Sigmoid colon (tissue), 7 donors: ENCODE data around the gene APCDD1. TPM values are rescaled to one million over a fixed set of nuclear protein-coding genes. Genes with fewer than 3 reads are reported as not detected.

Experiments used
- DNase-seq: peaks from one replicate; pipeline ENCODE4 v3.0.0-alpha.2; 2019
- H3K27ac ChIP-seq, 4 donors: fragments of 200-600 bp; sonication (generic); one replicate each; pipeline ENCODE4 v1.5.1; 2016 to 2019; ENCODE audit warnings: mild to moderate bottlenecking in 1 of 4
- H3K27me3 ChIP-seq, 3 donors: fragments of 200-600 bp; sonication (generic); one replicate each; pipeline ENCODE4 v1.5.1; 2019; ENCODE audit warnings: mild to moderate bottlenecking in 1 of 3
- H3K36me3 ChIP-seq, 4 donors: fragments of 200-600 bp; sonication (generic); one replicate each; pipeline ENCODE4 v1.5.1; 2016 to 2019
- H3K4me1 ChIP-seq, 4 donors: fragments of 200-600 bp; sonication (generic); one replicate each; pipeline ENCODE4 v1.5.1; 2017 to 2019
- H3K4me3 ChIP-seq, 4 donors: fragments of 200-600 bp; sonication (generic); one replicate each; pipeline ENCODE4 v1.5.1; 2017 to 2019; ENCODE audit warnings: mild to moderate bottlenecking in 2 of 4, moderate library complexity in 1 of 4
- H3K9me3 ChIP-seq, 4 donors: fragments of 200-600 bp in 3 of 4; sonication (generic) in 3 of 4; one replicate each; pipeline versions ENCODE4 v1.5.1 to v1.6.1; 2013 to 2019
- EP300 ChIP-seq, 4 donors: sonication (generic); formaldehyde crosslinking; IDR thresholded peaks; one replicate each; pipeline ENCODE4 v1.6.1; 2017; ENCODE audit warnings: antibody characterized with exemption in 4 of 4
- POLR2A ChIP-seq, 2 donors: fragments of 450-650 bp; IDR thresholded peaks; one replicate each; pipeline ENCODE4 v1.6.1; 2016; ENCODE audit warnings: antibody characterized with exemption in 2 of 2, mild to moderate bottlenecking in 2 of 2, moderate library complexity in 2 of 2
- POLR2AphosphoS5 ChIP-seq, 4 donors: sonication (generic); formaldehyde crosslinking; IDR thresholded peaks; one replicate each; pipeline ENCODE4 v1.6.1; 2017; ENCODE audit warnings: antibody characterized with exemption in 4 of 4
- WGBS, 2 donors: extraction: QIAGEN DNeasy Blood & Tissue Kit; methylation state at CpG; one replicate each; pipeline ENCODE4 v1.1.7; 2013; 5-methylcytosine and 5-hydroxymethylcytosine counted together
- intact Hi-C: fragments of 100-400 bp; cut with DNase I; formaldehyde crosslinking; loops from one replicate; pipeline ENCODE4 v1.15.1; 2023
- polyA plus RNA-seq, 3 donors: library from polyadenylated mRNA; stranded (reverse); fragments of 200-250 nt; gene quantifications; one replicate each; pipeline ENCODE4 v1.2.3, GENCODE V29; 2013
- total RNA-seq, 4 donors: library from RNA; depleted of rRNA; stranded (reverse); fragments of >200 nt; gene quantifications; one replicate each; pipeline ENCODE4 v1.1.0, GENCODE V29; 2016
- TF ChIP-seq, protein P1 (sequence below), 4 experiments: fragments of 450-650 bp in 3 of 4; fragments of 200-600 bp in 1 of 4; IDR thresholded peaks; one replicate each; pipeline ENCODE4 v1.5.1; 2016 to 2019; ENCODE audit warnings: antibody characterized with exemption in 4 of 4, mild to moderate bottlenecking in 3 of 4, moderate library complexity in 2 of 4
- donor health status: healthy with polysubstance abuse.
- donor health status: Bipolar disorder and iron deficiency.
- donor health status: healthy.

Gene APCDD1
- total and polyA plus RNA-seq, 7 donors = 2.8 to 42.1 (median 12.9) TPM

GRCh38 chr18:10485475-10485874 lies 31.0 kb downstream of the APCDD1 start:
- peaks cover 0 to 10% (median 0%) of the 10 kb centered on the region in 4 donors for H3K36me3 ChIP-seq
- no peak for DNase-seq
- TF ChIP-seq EP300 (IDR thresholded peaks at IDR 0.05) (no peak), POLR2AphosphoS5 (IDR thresholded peaks at IDR 0.05) (no peak), POLR2A (IDR thresholded peaks at IDR 0.05) (no peak)
- TF ChIP-seq, protein P1, sequence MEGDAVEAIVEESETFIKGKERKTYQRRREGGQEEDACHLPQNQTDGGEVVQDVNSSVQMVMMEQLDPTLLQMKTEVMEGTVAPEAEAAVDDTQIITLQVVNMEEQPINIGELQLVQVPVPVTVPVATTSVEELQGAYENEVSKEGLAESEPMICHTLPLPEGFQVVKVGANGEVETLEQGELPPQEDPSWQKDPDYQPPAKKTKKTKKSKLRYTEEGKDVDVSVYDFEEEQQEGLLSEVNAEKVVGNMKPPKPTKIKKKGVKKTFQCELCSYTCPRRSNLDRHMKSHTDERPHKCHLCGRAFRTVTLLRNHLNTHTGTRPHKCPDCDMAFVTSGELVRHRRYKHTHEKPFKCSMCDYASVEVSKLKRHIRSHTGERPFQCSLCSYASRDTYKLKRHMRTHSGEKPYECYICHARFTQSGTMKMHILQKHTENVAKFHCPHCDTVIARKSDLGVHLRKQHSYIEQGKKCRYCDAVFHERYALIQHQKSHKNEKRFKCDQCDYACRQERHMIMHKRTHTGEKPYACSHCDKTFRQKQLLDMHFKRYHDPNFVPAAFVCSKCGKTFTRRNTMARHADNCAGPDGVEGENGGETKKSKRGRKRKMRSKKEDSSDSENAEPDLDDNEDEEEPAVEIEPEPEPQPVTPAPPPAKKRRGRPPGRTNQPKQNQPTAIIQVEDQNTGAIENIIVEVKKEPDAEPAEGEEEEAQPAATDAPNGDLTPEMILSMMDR (IDR thresholded peaks at IDR 0.05) = no peak
- H3K27ac ChIP-seq = no peak overlapping the region
- intact Hi-C loops = no loop called here
- WGBS, 2 donors = 95 to 98% methylated on average over 20 of the region's 20 CpGs
- peaks cover 0 to 23% (median 15%) of the 10 kb centered on the region in 4 donors for H3K4me1 ChIP-seq
- no peaks in the 10 kb centered on the region for H3K27me3 ChIP-seq
- no peaks in the 10 kb centered on the region for H3K9me3 ChIP-seq
- H3K4me3 ChIP-seq = no peak overlapping the region

GRCh38 chr18:10486362-10486761 lies 31.9 kb downstream of the APCDD1 start:
- 50 to 55% methylated on average over 3 of the region's 3 CpGs for WGBS, 2 donors
- Histone ChIP-seq H3K4me3 (no peak overlapping the region), H3K36me3 (peaks cover 0 to 10% (median 0%) of the 10 kb centered on the region in 4 donors), H3K27me3 (no peaks in the 10 kb centered on the region), H3K9me3 (no peaks in the 10 kb centered on the region), H3K27ac (no peak overlapping the region), H3K4me1 (peaks cover 0 to 23% (median 15%) of the 10 kb centered on the region in 4 donors)
- intact Hi-C loops = no loop called here
- TF ChIP-seq POLR2AphosphoS5 (IDR thresholded peaks at IDR 0.05) (no peak), POLR2A (IDR thresholded peaks at IDR 0.05) (no peak), EP300 (IDR thresholded peaks at IDR 0.05) (no peak)
- TF ChIP-seq, protein P1 (IDR thresholded peaks at IDR 0.05) = no peak
- DNase-seq = no peak

- TF ChIP-seq POLR2AphosphoS5 (IDR thresholded peaks at IDR 0.05) = no peak
- no peak for TF ChIP-seq EP300 (IDR thresholded peaks at IDR 0.05)
- no peak for TF ChIP-seq POLR2A (IDR thresholded peaks at IDR 0.05)
- TF ChIP-seq, protein P1 (IDR thresholded peaks at IDR 0.05) = no peak
- Histone ChIP-seq H3K4me1 (peaks cover 0 to 23% (median 15%) of the 10 kb centered on the region in 4 donors), H3K36me3 (peaks cover 0 to 10% (median 0%) of the 10 kb centered on the region in 4 donors), H3K4me3 (no peak overlapping the region), H3K27ac (no peak overlapping the region), H3K27me3 (no peaks in the 10 kb centered on the region), H3K9me3 (no peaks in the 10 kb centered on the region)
- no peak for DNase-seq
- WGBS, 2 donors = 60% methylated on average over 6 of the region's 6 CpGs
- intact Hi-C loops = no loop called here
Measured at GRCh38 chr18:10487154-10487553, 32.7 kb downstream of the APCDD1 start.

GRCh38 chr18:10488017-10488416 lies 33.6 kb downstream of the APCDD1 start:
- Histone ChIP-seq H3K4me1 (peaks cover 0 to 23% (median 15%) of the 10 kb centered on the region in 4 donors), H3K27ac (no peak overlapping the region), H3K36me3 (peaks cover 0 to 10% (median 0%) of the 10 kb centered on the region in 4 donors), H3K27me3 (no peaks in the 10 kb centered on the region), H3K9me3 (no peaks in the 10 kb centered on the region), H3K4me3 (no peak overlapping the region)
- peak; percentile 83 for DNase-seq
- intact Hi-C loops = no loop called here
- no peak for TF ChIP-seq POLR2AphosphoS5 (IDR thresholded peaks at IDR 0.05)
- no peak for TF ChIP-seq EP300 (IDR thresholded peaks at IDR 0.05)
- TF ChIP-seq, protein P1 (IDR thresholded peaks at IDR 0.05) = no peak
- no peak for TF ChIP-seq POLR2A (IDR thresholded peaks at IDR 0.05)
- WGBS, 2 donors = 87% methylated on average over 4 of the region's 4 CpGs
